Measurements from ENCODE around the gene NAXE. TPM values are rescaled to one million over a fixed set of nuclear protein-coding genes. Genes with fewer than 3 reads are reported as not detected.

The NAXE gene
- total RNA-seq, 2 donors from 2014 or later = 118 to 188 TPM

GRCh38 chr1:156639601-156640101 is 48.1 kb downstream of the NAXE start:
- TF ChIP-seq POLR2AphosphoS5 (IDR thresholded peaks at IDR 0.05) (no peak), POLR2A (IDR thresholded peaks at IDR 0.05) (no peak), CTCF (IDR thresholded peaks at IDR 0.05) (no peak)
- Histone ChIP-seq H3K4me1 (replicated peaks) (no peaks in the 10 kb centered on the region), H3K9me3 (no peaks in the 10 kb centered on the region), H3K27me3 (replicated peaks; ENCODE audit: insufficient read depth) (peaks cover 25% of the 10 kb centered on the region), H3K27ac (no peak overlapping the region), H3K4me3 (no peak overlapping the region), H3K36me3 (no peaks in the 10 kb centered on the region)
- WGBS = 68% methylated on average over 6 of the region's 6 CpGs
- no peak for DNase-seq (ENCODE audit: low spot score)
- intact Hi-C loops (cut with DNase I) = no loop called here

- Histone ChIP-seq H3K36me3 (no peaks in the 10 kb centered on the region), H3K9me3 (no peaks in the 10 kb centered on the region), H3K4me1 (replicated peaks) (no peaks in the 10 kb centered on the region), H3K27me3 (replicated peaks; ENCODE audit: insufficient read depth) (peaks cover 31% of the 10 kb centered on the region), H3K4me3 (no peak overlapping the region), H3K27ac (no peak overlapping the region)
- TF ChIP-seq CTCF (IDR thresholded peaks at IDR 0.05) = no peak
- TF ChIP-seq POLR2AphosphoS5 (IDR thresholded peaks at IDR 0.05) = no peak
- TF ChIP-seq POLR2A (IDR thresholded peaks at IDR 0.05) = no peak
- no peak for DNase-seq (ENCODE audit: low spot score)
- WGBS = 42% methylated on average over 6 of the region's 6 CpGs
- intact Hi-C loops (cut with DNase I) = no loop called here
These were observed 49.5 kb downstream of the NAXE start for GRCh38 chr1:156640842-156641706.

- no peaks in the 10 kb centered on the region for H3K9me3 ChIP-seq
- H3K36me3 ChIP-seq = no peaks in the 10 kb centered on the region
- H3K27me3 ChIP-seq (replicated peaks; ENCODE audit: insufficient read depth) = peaks cover 31% of the 10 kb centered on the region
- DNase-seq (ENCODE audit: low spot score) = no peak
- intact Hi-C loops (cut with DNase I) = no loop called here
- no peak for TF ChIP-seq POLR2A (IDR thresholded peaks at IDR 0.05)
- TF ChIP-seq CTCF (IDR thresholded peaks at IDR 0.05) = no peak
- TF ChIP-seq POLR2AphosphoS5 (IDR thresholded peaks at IDR 0.05) = no peak
- WGBS = under 1% methylated on average over 41 of the region's 46 CpGs
- no peak within 1 kb of the TSS for H3K27ac ChIP-seq
- H3K4me3 ChIP-seq = peak within 1 kb of the TSS; percentile 16 to 31
- no peaks in the 10 kb centered on the region for H3K4me1 ChIP-seq (replicated peaks)
These were observed 50.2 kb downstream of the NAXE start, which contains the start of gene BCAN for GRCh38 chr1:156641761-156642264. TSS of gene BCAN (plus strand) at chr1:156642117. CDS start at chr1:156646055, 3,938 bp downstream.

- no peaks in the 10 kb centered on the region for H3K4me1 ChIP-seq (replicated peaks)
- no peak overlapping the region for H3K27ac ChIP-seq
- H3K4me3 ChIP-seq = peak overlapping the region; percentile 16 to 31
- 18% methylated on average over 38 of the region's 40 CpGs for WGBS
- TF ChIP-seq POLR2AphosphoS5 (IDR thresholded peaks at IDR 0.05) (no peak), POLR2A (IDR thresholded peaks at IDR 0.05) (no peak), CTCF (IDR thresholded peaks at IDR 0.05) (no peak)
- no peaks in the 10 kb centered on the region for H3K36me3 ChIP-seq
- no peaks in the 10 kb centered on the region for H3K9me3 ChIP-seq
- peaks cover 31% of the 10 kb centered on the region for H3K27me3 ChIP-seq (replicated peaks; ENCODE audit: insufficient read depth)
- intact Hi-C loops (cut with DNase I) = no loop called here
- DNase-seq (ENCODE audit: low spot score) = no peak
These were observed 50.9 kb downstream of the NAXE start for GRCh38 chr1:156642265-156643048.
